HepG2 (cell line): ENCODE measurements around the gene CCDC34. TPM values are rescaled to one million over a fixed set of nuclear protein-coding genes. Genes with fewer than 3 reads are reported as not detected.

Source experiments
- ARID2 ChIP-seq: sonication (generic); formaldehyde crosslinking; IDR thresholded peaks from 2 replicates; pipeline ENCODE4 v1.8.1; 2022; ENCODE audit warnings: mild to moderate bottlenecking, missing genetic modification reagents, borderline replicate concordance
- CEBPB ChIP-seq: IDR thresholded peaks from 2 replicates; pipeline ENCODE4 v1.6.1; 2011; ENCODE audit warnings: low read depth, low read length, improper control_type of control experiment, borderline replicate concordance
- EED ChIP-seq: sonication (generic); formaldehyde crosslinking; IDR thresholded peaks from 2 replicates; pipeline ENCODE4 v1.5.0; 2020; ENCODE audit warnings: mild to moderate bottlenecking, missing genetic modification reagents
- HBP1 ChIP-seq: IDR thresholded peaks from 2 replicates; pipeline ENCODE4 v1.6.1; 2016; ENCODE audit warnings: low read depth, control low read depth
- HDAC1 ChIP-seq: sonication (generic); formaldehyde crosslinking; IDR thresholded peaks from 2 replicates; pipeline ENCODE4 v1.5.1; 2020; ENCODE audit warnings: mild to moderate bottlenecking, missing genetic modification reagents
- HNF4A ChIP-seq: sonication (generic); formaldehyde crosslinking; IDR thresholded peaks from 2 replicates; pipeline ENCODE4 v1.4.0; 2020; ENCODE audit warnings: missing genetic modification reagents
- KAT2B ChIP-seq: fragments of 150-350 bp; IDR thresholded peaks from 2 replicates; pipeline ENCODE4 v1.6.1; 2014; ENCODE audit warnings: low read depth, low read length, borderline replicate concordance
- MAFF ChIP-seq: IDR thresholded peaks from 2 replicates; pipeline ENCODE4 v1.6.1; 2011; ENCODE audit warnings: low read depth, low read length, improper control_type of control experiment
- NFRKB ChIP-seq: fragments of 450-650 bp; IDR thresholded peaks from 2 replicates; pipeline ENCODE4 v1.6.1; 2017
- RELA ChIP-seq: sonication (generic); formaldehyde crosslinking; IDR thresholded peaks from 2 replicates; pipeline ENCODE4 v1.4.0; 2020; ENCODE audit warnings: missing genetic modification reagents
- RFX5 ChIP-seq: IDR thresholded peaks from 2 replicates; pipeline ENCODE4 v1.6.1; 2011; ENCODE audit warnings: low read depth, low read length, improper control_type of control experiment
- RFXAP ChIP-seq: sonication (generic); formaldehyde crosslinking; IDR thresholded peaks from 2 replicates; pipeline ENCODE4 v1.4.0; 2020; ENCODE audit warnings: missing genetic modification reagents, borderline replicate concordance
- SMAD3 ChIP-seq: sonication (generic); formaldehyde crosslinking; IDR thresholded peaks from 2 replicates; pipeline ENCODE4 v1.4.0; 2020; ENCODE audit warnings: missing genetic modification reagents
- TBL1XR1 ChIP-seq: fragments of 150-350 bp; IDR thresholded peaks from 2 replicates; pipeline ENCODE4 v1.6.1; 2014; ENCODE audit warnings: borderline replicate concordance, low read length; ENCODE audit not compliant: partially characterized antibody
- TRIM22 ChIP-seq: fragments of 450-650 bp; IDR thresholded peaks from 2 replicates; pipeline ENCODE4 v1.6.1; 2017
- TRIM24 ChIP-seq: sonication (generic); formaldehyde crosslinking; IDR thresholded peaks from 2 replicates; pipeline ENCODE4 v1.8.0; 2022; ENCODE audit warnings: mild to moderate bottlenecking, missing genetic modification reagents
- ZFP36 ChIP-seq: fragments of 150-350 bp; IDR thresholded peaks from 2 replicates; pipeline ENCODE4 v1.6.1; 2018; ENCODE audit warnings: borderline replicate concordance, low read length, low read depth; ENCODE audit not compliant: partially characterized antibody
- ZFX ChIP-seq: sonication (generic); formaldehyde crosslinking; IDR thresholded peaks from 2 replicates; pipeline ENCODE4 v1.4.0; 2020; ENCODE audit warnings: mild to moderate bottlenecking, low read depth, missing genetic modification reagents, moderate library complexity
- ZMYM4 ChIP-seq: sonication (generic); formaldehyde crosslinking; IDR thresholded peaks from 2 replicates; pipeline ENCODE4 v1.8.1; 2023; ENCODE audit warnings: mild to moderate bottlenecking, missing genetic modification reagents
- ZNF230 ChIP-seq: sonication (generic); formaldehyde crosslinking; IDR thresholded peaks from 2 replicates; pipeline ENCODE4 v1.4.0; 2020; ENCODE audit warnings: mild to moderate bottlenecking, missing genetic modification reagents
- ZNF264 ChIP-seq: sonication (generic); formaldehyde crosslinking; IDR thresholded peaks from 2 replicates; pipeline ENCODE4 v1.4.0; 2020; ENCODE audit warnings: missing genetic modification reagents
- ZNF432 ChIP-seq: sonication (generic); formaldehyde crosslinking; IDR thresholded peaks from 2 replicates; pipeline ENCODE4 v1.5.0; 2020; ENCODE audit warnings: missing genetic modification reagents, mild to moderate bottlenecking, borderline replicate concordance
- ZNF484 ChIP-seq: sonication (generic); formaldehyde crosslinking; IDR thresholded peaks from 2 replicates; pipeline ENCODE4 v1.5.1; 2020; ENCODE audit warnings: mild to moderate bottlenecking, low read depth, missing genetic modification reagents, borderline replicate concordance
- ZNF562 ChIP-seq: sonication (generic); formaldehyde crosslinking; IDR thresholded peaks from 2 replicates; pipeline ENCODE4 v1.8.0; 2022; ENCODE audit warnings: missing genetic modification reagents, borderline replicate concordance
- ZNF564 ChIP-seq: sonication (generic); formaldehyde crosslinking; IDR thresholded peaks from 2 replicates; pipeline ENCODE4 v1.8.1; 2023; ENCODE audit warnings: mild to moderate bottlenecking, missing genetic modification reagents
- ZNF747 ChIP-seq: sonication (generic); formaldehyde crosslinking; IDR thresholded peaks from 2 replicates; pipeline ENCODE4 v1.8.1; 2023; ENCODE audit warnings: missing genetic modification reagents, mild to moderate bottlenecking, borderline replicate concordance
- polyA plus RNA-seq, 8 experiments: library from polyadenylated mRNA; depleted of rRNA in 3 of 8; stranded (reverse) in 7 of 8; unstranded in 1 of 8; fragments of >200 nt; fragmentation: Illumina TruSeq in 4 of 8; extraction: Trizol in 4 of 8; gene quantifications; 2 replicates each; pipeline versions ENCODE4 v1.2.1 to v1.2.3, GENCODE V29; 2011 to 2016; ENCODE audit warnings: low read depth in 4 of 8, missing spikeins in 1 of 8, mixed read lengths in 1 of 8; ENCODE audit not compliant: insufficient read depth in 1 of 8
- total RNA-seq, 5 experiments: library from RNA; depleted of rRNA; stranded (reverse); fragments of >200 nt; fragmentation: Illumina TruSeq; extraction: Trizol; gene quantifications; 2 replicates each; pipeline ENCODE4 v1.2.3, GENCODE V29; 2016; ENCODE audit warnings: low read depth in 1 of 5
- TF ChIP-seq, protein P1 (sequence below): sonication (generic); formaldehyde crosslinking; IDR thresholded peaks from 2 replicates; pipeline ENCODE4 v1.8.0; 2023; ENCODE audit warnings: mild to moderate bottlenecking, missing genetic modification reagents

CCDC34 gene
- total and polyA plus RNA-seq, 2 of the 13 experiments (the other 11 are each of a cell fraction or from before 2014, with no cell fraction given) = 7.6 to 34.3 TPM

GRCh38 chr11:27404427-27404826 is 41.4 kb upstream of the CCDC34 start (continued):
- TF ChIP-seq HBP1 = no peak
- TF ChIP-seq HNF4A (CRISPR knock-in tag) = peak; percentile 46; the same call in 1 of the 2 replicates
- no peak for TF ChIP-seq EED (CRISPR knock-in tag)
- no peak for TF ChIP-seq ZFP36
- TF ChIP-seq MAFF = no peak
- no peak for TF ChIP-seq RFX5
- TF ChIP-seq ZFX (CRISPR knock-in tag) = no peak
- no peak for TF ChIP-seq KAT2B
- no peak for TF ChIP-seq ZNF230 (CRISPR knock-in tag)
- TF ChIP-seq ZNF484 = no peak
- TF ChIP-seq ZNF747 (CRISPR knock-in tag) = no peak
- TF ChIP-seq ZMYM4 = peak; percentile 56
- TF ChIP-seq RFXAP (CRISPR knock-in tag) = no peak
- no peak for TF ChIP-seq ZNF432
- no peak for TF ChIP-seq ZNF264
- 0 out of 2 replicates have a peak, but pooled peaks have one; percentile 34 for TF ChIP-seq HDAC1 (CRISPR knock-in tag)
- peak; percentile 82; the same call in 1 of the 2 replicates for TF ChIP-seq CEBPB
- TF ChIP-seq SMAD3 (CRISPR knock-in tag) = no peak
- TF ChIP-seq ZNF562 = no peak
- no peak for TF ChIP-seq TRIM24 (CRISPR knock-in tag)
- TF ChIP-seq, protein P1, sequence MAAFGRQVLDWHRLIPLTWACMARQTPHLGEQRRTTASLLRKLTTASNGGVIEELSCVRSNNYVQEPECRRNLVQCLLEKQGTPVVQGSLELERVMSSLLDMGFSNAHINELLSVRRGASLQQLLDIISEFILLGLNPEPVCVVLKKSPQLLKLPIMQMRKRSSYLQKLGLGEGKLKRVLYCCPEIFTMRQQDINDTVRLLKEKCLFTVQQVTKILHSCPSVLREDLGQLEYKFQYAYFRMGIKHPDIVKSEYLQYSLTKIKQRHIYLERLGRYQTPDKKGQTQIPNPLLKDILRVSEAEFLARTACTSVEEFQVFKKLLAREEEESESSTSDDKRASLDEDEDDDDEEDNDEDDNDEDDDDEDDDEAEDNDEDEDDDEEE (CRISPR knock-in tag) = no peak
- TF ChIP-seq ZNF564 (CRISPR knock-in tag) = no peak
- TF ChIP-seq TRIM22 = no peak
- no peak for TF ChIP-seq ARID2
- no peak for TF ChIP-seq TBL1XR1
- peak; percentile 53; the same call in 1 of the 2 replicates for TF ChIP-seq RELA (CRISPR knock-in tag)
- TF ChIP-seq NFRKB = no peak
